GM12878 (cell line): ENCODE measurements around the gene NGFR. TPM values are rescaled to one million over a fixed set of nuclear protein-coding genes. Genes with fewer than 3 reads are reported as not detected.
A peak's percentile ranks its signal among the peaks of the same experiment; 100 is the strongest.

Experiments
- ATAC-seq: fragments of 200-7000 bp; cut with Tn5 transposase; 3 replicates; pipeline ENCODE4 v1.9.1; 2020; ENCODE audit warnings: mild to moderate bottlenecking, moderate library complexity
- BruUV-seq: library from RNA; stranded (reverse); fragments of 400-500 nt; replicated peaks from 2 replicates; lab custom pipeline; 2021; lab: Mats Ljungman, UMichigan
- CTCF ChIA-PET: fragments of 300-600 bp; sonication (Branson Sonifier 250); formaldehyde crosslinking; extraction: SDS; loops from one replicate; lab custom pipeline; 2021; ENCODE audit warnings: inconsistent platforms; lab: Yijun Ruan, JAX
- POLR2A ChIA-PET: fragments of 350-600 bp; formaldehyde crosslinking; extraction: SDS; loops from one replicate; lab custom pipeline; 2021; ENCODE audit warnings: inconsistent platforms; lab: Charles Lee
- RAD21 ChIA-PET: fragments of 300-600 bp; sonication (Branson Sonifier 250); formaldehyde crosslinking; loops from one replicate; lab custom pipeline; 2023; ENCODE audit warnings: antibody characterized with exemption; ENCODE audit not compliant: unreplicated experiment; lab: Charles Lee
- SMC1A ChIA-PET: fragments of 300-600 bp; sonication (Branson Sonifier 250); formaldehyde crosslinking; loops from one replicate; lab custom pipeline; 2023; ENCODE audit not compliant: unreplicated experiment, uncharacterized antibody; lab: Charles Lee
- DNase-seq: peaks from one replicate; pipeline ENCODE4 v3.0.0-alpha.2; 2011; ENCODE audit warnings: low read depth, low spot score
- FAIRE-seq: peaks from 3 replicates; lab custom pipeline; 2011; peaks lifted over from hg19 to GRCh38; lab: Jason Lieb, UNC
- H2AFZ ChIP-seq: 2 replicates; pipeline ENCODE4 v1.6.0; 2011; ENCODE audit warnings: low read depth, low read length, control low read depth; ENCODE audit not compliant: control insufficient read depth
- H3K27ac ChIP-seq: 2 replicates; pipeline ENCODE4 v1.5.1; 2011; ENCODE audit warnings: control low read depth; ENCODE audit not compliant: control insufficient read depth, insufficient read depth
- H3K27me3 ChIP-seq, 2 experiments: replicated peaks in 1 of 2; 2 replicates each; pipeline versions ENCODE4 v1.6.0 to v1.6.1; 2011; ENCODE audit warnings: low read length in 1 of 2; ENCODE audit not compliant: control insufficient read depth in 2 of 2, insufficient read depth in 2 of 2
- H3K36me3 ChIP-seq, 2 experiments: 2 replicates each; pipeline ENCODE4 v1.5.1; 2011; ENCODE audit warnings: low read length in 1 of 2; ENCODE audit not compliant: control insufficient read depth in 2 of 2, insufficient read depth in 2 of 2
- H3K4me1 ChIP-seq: 2 replicates; pipeline ENCODE4 v1.6.1; 2011; ENCODE audit warnings: mild to moderate bottlenecking, low read length, moderate library complexity, mixed read lengths; ENCODE audit not compliant: control insufficient read depth, insufficient read depth
- H3K4me2 ChIP-seq: 2 replicates; pipeline ENCODE4 v1.6.0; 2011; ENCODE audit warnings: control low read depth; ENCODE audit not compliant: control insufficient read depth, insufficient read depth
- H3K4me3 ChIP-seq: fragments of 200-600 bp; sonication (generic); 2 replicates; pipeline ENCODE4 v1.5.1; 2016
- H3K79me2 ChIP-seq: 2 replicates; pipeline ENCODE4 v1.6.0; 2011; ENCODE audit warnings: low read length; ENCODE audit not compliant: control insufficient read depth, insufficient read depth
- H3K9ac ChIP-seq: 2 replicates; pipeline ENCODE4 v1.8.0; 2011; ENCODE audit warnings: low read length, control low read depth, mixed read lengths; ENCODE audit not compliant: control insufficient read depth, insufficient read depth
- H3K9me3 ChIP-seq: replicated peaks from 3 replicates; pipeline ENCODE4 v1.5.1; 2011; ENCODE audit warnings: mild to moderate bottlenecking, low read length; ENCODE audit not compliant: control insufficient read depth, insufficient read depth
- H4K20me1 ChIP-seq: 2 replicates; pipeline ENCODE4 v1.6.0; 2011; ENCODE audit not compliant: control insufficient read depth, insufficient read depth
- IKZF1 ChIP-seq: fragments of 450-650 bp; conservative IDR thresholded peaks from 2 replicates; pipeline ENCODE4 v1.6.1; 2017; ENCODE audit warnings: antibody characterized with exemption, mild to moderate bottlenecking
- IKZF2 ChIP-seq, 2 experiments: fragments of 450-650 bp; IDR thresholded peaks; 2 replicates each; pipeline ENCODE4 v1.6.1; 2017; ENCODE audit warnings: mild to moderate bottlenecking in 2 of 2, moderate library complexity in 2 of 2
- POLR2A ChIP-seq: IDR thresholded peaks from 2 replicates; pipeline ENCODE4 v1.6.1; 2011; ENCODE audit warnings: low read depth, mild to moderate bottlenecking, low read length
- POU2F2 ChIP-seq: IDR thresholded peaks from 3 replicates; pipeline ENCODE4 v1.6.1; 2011; ENCODE audit warnings: low read depth, mild to moderate bottlenecking, low read length, borderline replicate concordance
- RAD21 ChIP-seq: IDR thresholded peaks from 2 replicates; pipeline ENCODE4 v1.6.1; 2011; ENCODE audit warnings: mild to moderate bottlenecking, low read depth, low read length, moderate library complexity; ENCODE audit not compliant: insufficient read depth
- RBBP5 ChIP-seq: fragments of 200-600 bp; sonication (generic); conservative IDR thresholded peaks from 2 replicates; pipeline ENCODE4 v1.6.1; 2016
- SMC3 ChIP-seq: IDR thresholded peaks from 2 replicates; pipeline ENCODE4 v1.6.1; 2011; ENCODE audit warnings: low read length, improper control_type of control experiment, borderline replicate concordance
- TAF1 ChIP-seq: IDR thresholded peaks from 2 replicates; pipeline ENCODE4 v1.6.1; 2011; ENCODE audit warnings: mild to moderate bottlenecking, low read depth, low read length, borderline replicate concordance
- WGBS: methylation state at CpG from one replicate; pipeline ENCODE4 v1.1.6; 2016; ENCODE audit warnings: low lambda C conversion rate; ENCODE audit not compliant: insufficient replicate concordance, insufficient coverage; ENCODE audit errors: missing lambda C conversion rate; 5-methylcytosine and 5-hydroxymethylcytosine counted together
- in situ Hi-C: fragments of 300-500 bp; cut with MboI; formaldehyde crosslinking; loops from 9 replicates; pipeline ENCODE4 v1.14.3; 2018; ENCODE audit warnings: mixed read lengths
- intact Hi-C: fragments of 100-400 bp; cut with micrococcal nuclease; formaldehyde crosslinking; loops from one replicate; pipeline ENCODE4 v1.14.2; 2022; ENCODE audit not compliant: unreplicated experiment
- polyA plus RNA-seq, 11 experiments: library from polyadenylated mRNA; depleted of rRNA in 4 of 11; unstranded in 6 of 11; stranded (reverse) in 5 of 11; fragments of >200 nt; fragmentation: Nextera tagmentation in 4 of 11; fragmentation: Illumina TruSeq in 1 of 11; extraction: Ambion mirVana in 4 of 11; extraction: Trizol in 1 of 11; gene quantifications; 1 replicate in 1 of 11; 2 replicates in 10 of 11; pipeline versions ENCODE4 v1.2.1 to v1.2.3, GENCODE V29; 2011 to 2016; ENCODE audit warnings: inconsistent platforms in 2 of 11, missing spikeins in 2 of 11, low read depth in 1 of 11
- total RNA-seq, 4 experiments: library from RNA; depleted of rRNA in 3 of 4; stranded (reverse); fragments of >200 nt in 3 of 4; fragmentation: Illumina TruSeq in 1 of 4; extraction: Trizol in 1 of 4; gene quantifications; 2 replicates each; pipeline versions ENCODE4 v1.2.1 to v1.2.3, GENCODE V29; 2013 to 2021
- TF ChIP-seq, protein P1 (sequence below): fragments of 450-650 bp; formaldehyde crosslinking; IDR thresholded peaks from 2 replicates; pipeline ENCODE4 v1.4.0; 2020; ENCODE audit warnings: mild to moderate bottlenecking, moderate library complexity
- TF ChIP-seq, protein P2 (sequence below), 3 experiments: IDR thresholded peaks in 2 of 3; conservative IDR thresholded peaks in 1 of 3; 2 replicates each; pipeline ENCODE4 v1.5.1; 2011; ENCODE audit warnings: low read depth in 3 of 3, low read length in 3 of 3, mild to moderate bottlenecking in 3 of 3, control low read depth in 2 of 3, moderate library complexity in 2 of 3, inconsistent platforms in 1 of 3, mixed read lengths in 1 of 3; ENCODE audit not compliant: control insufficient read depth in 2 of 3, insufficient read depth in 1 of 3; ENCODE audit errors: extremely low read depth in 1 of 3

NGFR gene
- total and polyA plus RNA-seq, 10 of the 15 experiments (the other 5 are each of a cell fraction or from before 2014, with no cell fraction given) = 0.05 to 0.28 (median 0.08) TPM; not detected in 1

DNA sequence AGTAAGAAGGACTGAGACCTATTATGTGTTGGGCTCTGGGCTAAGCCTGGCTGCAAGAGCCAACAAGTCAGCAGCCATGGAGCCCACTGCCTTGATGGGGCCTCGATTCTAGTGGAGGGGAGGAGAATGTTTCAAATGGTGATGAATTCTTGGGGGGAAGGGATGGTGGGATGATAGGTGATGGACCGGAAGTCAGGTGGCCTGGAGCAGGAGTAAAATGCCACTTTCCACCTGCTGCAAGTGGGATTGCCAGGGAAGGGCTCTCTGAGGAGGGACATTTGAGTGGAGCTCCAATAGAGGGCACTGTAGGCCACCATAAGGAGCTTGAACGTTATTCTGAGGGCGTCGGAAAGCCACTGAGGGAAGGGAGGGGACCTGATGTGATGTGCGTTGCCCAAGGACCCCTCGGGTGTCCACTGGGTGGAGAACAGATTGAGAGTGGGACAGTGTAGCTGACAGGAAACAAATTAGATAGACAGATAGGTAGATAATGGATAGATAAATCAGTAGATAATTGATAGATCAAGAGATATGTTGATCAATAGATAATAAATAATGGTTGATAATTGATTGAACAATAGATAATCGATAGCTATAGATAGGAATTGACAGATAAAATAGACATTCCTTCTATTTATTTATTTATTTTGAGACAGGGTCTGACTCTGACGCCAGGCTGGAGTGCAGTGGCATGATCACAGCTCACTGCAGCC lies 62.4 kb downstream of the NGFR start:
- ChIA-PET POLR2A (interaction anchor here (0.8 kb wide), 1 partner anchor 236 kb away, joined by 3 read pairs; no protein-coding TSS in a partner anchor), RAD21 (interaction anchor here (0.6 to 3.7 kb wide), 22 partner anchors 8 to 439 kb away, joined by 3 to 45 read pairs (median 4); partner anchors contain the start of genes NGFR, PHB1 and SLC35B1), SMC1A (interaction anchor here (0.5 to 3.4 kb wide), 22 partner anchors 9 to 1575 kb away, joined by 3 to 21 read pairs (median 4); partner anchors contain the start of gene PHB1)
- BruUV-seq = no TSS peak
- in situ Hi-C loops = loop anchor here (10.0 kb wide), 1 partner anchor 153 kb away; no protein-coding TSS in a partner anchor
- Histone ChIP-seq H3K9me3 (no peaks in the 10 kb centered on the region), H2AFZ (no peak overlapping the region), H3K27me3 (no peaks in the 10 kb centered on the region; a peak in 1 of 4 replicates), H3K4me1 (peaks cover 4% of the 10 kb centered on the region; the same call in 1 of the 2 replicates), H3K4me2 (no peak overlapping the region), H4K20me1 (no peaks in the 10 kb centered on the region), H3K79me2 (no peaks in the 10 kb centered on the region)
- intact Hi-C loops = loop anchor here (2.0 kb wide), 2 partner anchors 61 to 243 kb away; no protein-coding TSS in a partner anchor
- WGBS = under 1% methylated on average over 9 of the region's 9 CpGs
- TF ChIP-seq RAD21 = peak; percentile 60
- no peak for TF ChIP-seq RBBP5
- TF ChIP-seq POLR2A = no peak
- TF ChIP-seq POU2F2 = no peak
- TF ChIP-seq IKZF2 (IDR thresholded peaks at IDR 0.05) = 0 out of 4 replicates have a peak, but pooled peaks of 1 of the 2 experiments have one; percentile 18
- TF ChIP-seq TAF1 = no peak
- 0 out of 2 replicates have a peak, but pooled peaks have one; percentile 15 for TF ChIP-seq IKZF1
- TF ChIP-seq, protein P1, sequence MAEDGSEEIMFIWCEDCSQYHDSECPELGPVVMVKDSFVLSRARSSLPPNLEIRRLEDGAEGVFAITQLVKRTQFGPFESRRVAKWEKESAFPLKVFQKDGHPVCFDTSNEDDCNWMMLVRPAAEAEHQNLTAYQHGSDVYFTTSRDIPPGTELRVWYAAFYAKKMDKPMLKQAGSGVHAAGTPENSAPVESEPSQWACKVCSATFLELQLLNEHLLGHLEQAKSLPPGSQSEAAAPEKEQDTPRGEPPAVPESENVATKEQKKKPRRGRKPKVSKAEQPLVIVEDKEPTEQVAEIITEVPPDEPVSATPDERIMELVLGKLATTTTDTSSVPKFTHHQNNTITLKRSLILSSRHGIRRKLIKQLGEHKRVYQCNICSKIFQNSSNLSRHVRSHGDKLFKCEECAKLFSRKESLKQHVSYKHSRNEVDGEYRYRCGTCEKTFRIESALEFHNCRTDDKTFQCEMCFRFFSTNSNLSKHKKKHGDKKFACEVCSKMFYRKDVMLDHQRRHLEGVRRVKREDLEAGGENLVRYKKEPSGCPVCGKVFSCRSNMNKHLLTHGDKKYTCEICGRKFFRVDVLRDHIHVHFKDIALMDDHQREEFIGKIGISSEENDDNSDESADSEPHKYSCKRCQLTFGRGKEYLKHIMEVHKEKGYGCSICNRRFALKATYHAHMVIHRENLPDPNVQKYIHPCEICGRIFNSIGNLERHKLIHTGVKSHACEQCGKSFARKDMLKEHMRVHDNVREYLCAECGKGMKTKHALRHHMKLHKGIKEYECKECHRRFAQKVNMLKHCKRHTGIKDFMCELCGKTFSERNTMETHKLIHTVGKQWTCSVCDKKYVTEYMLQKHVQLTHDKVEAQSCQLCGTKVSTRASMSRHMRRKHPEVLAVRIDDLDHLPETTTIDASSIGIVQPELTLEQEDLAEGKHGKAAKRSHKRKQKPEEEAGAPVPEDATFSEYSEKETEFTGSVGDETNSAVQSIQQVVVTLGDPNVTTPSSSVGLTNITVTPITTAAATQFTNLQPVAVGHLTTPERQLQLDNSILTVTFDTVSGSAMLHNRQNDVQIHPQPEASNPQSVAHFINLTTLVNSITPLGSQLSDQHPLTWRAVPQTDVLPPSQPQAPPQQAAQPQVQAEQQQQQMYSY (CRISPR knock-in tag) = no peak
- TF ChIP-seq, protein P2, sequence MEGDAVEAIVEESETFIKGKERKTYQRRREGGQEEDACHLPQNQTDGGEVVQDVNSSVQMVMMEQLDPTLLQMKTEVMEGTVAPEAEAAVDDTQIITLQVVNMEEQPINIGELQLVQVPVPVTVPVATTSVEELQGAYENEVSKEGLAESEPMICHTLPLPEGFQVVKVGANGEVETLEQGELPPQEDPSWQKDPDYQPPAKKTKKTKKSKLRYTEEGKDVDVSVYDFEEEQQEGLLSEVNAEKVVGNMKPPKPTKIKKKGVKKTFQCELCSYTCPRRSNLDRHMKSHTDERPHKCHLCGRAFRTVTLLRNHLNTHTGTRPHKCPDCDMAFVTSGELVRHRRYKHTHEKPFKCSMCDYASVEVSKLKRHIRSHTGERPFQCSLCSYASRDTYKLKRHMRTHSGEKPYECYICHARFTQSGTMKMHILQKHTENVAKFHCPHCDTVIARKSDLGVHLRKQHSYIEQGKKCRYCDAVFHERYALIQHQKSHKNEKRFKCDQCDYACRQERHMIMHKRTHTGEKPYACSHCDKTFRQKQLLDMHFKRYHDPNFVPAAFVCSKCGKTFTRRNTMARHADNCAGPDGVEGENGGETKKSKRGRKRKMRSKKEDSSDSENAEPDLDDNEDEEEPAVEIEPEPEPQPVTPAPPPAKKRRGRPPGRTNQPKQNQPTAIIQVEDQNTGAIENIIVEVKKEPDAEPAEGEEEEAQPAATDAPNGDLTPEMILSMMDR (IDR thresholded peaks at IDR 0.05 in 2 of 3, conservative IDR thresholded peaks at IDR 0.05 in 1 of 3; ENCODE audit: control insufficient read depth in 2 of 3, extremely low read depth in 1 of 3, insufficient read depth in 1 of 3, low read depth in 3 of 3, low read length in 3 of 3) = peak; percentile 68 to 75 (median 70)
- peak; percentile 20; the same call in 1 of the 2 replicates for TF ChIP-seq SMC3
- TF ChIP-seq, all 136 proteins: peak for 5
- ATAC-seq (peak; percentile 70), FAIRE-seq (no peak), DNase-seq (no peak)
- H3K36me3 ChIP-seq = no peaks in the 10 kb centered on the region
- H3K27ac ChIP-seq = no peak overlapping the region
- CTCF ChIA-PET = interaction anchor here (0.6 to 5.7 kb wide), 70 partner anchors 11 to 471 kb away, joined by 3 to 125 read pairs (median 4); partner anchors contain the start of genes FAM117A, PHB1 and SLC35B1
- H3K9ac ChIP-seq = no peak overlapping the region
- H3K4me3 ChIP-seq = no peak overlapping the region
